Spleen (tissue), 11 donors: Measurements from ENCODE around the gene PDE1C. TPM values are rescaled to one million over a fixed set of nuclear protein-coding genes. Genes with fewer than 3 reads are reported as not detected.
A peak's percentile ranks its signal among the peaks of the same experiment; 100 is the strongest.

ENCODE experiments used
- DNase-seq: peaks from one replicate; pipeline ENCODE4 v3.0.0-alpha.2; 2020
- H3K27ac ChIP-seq, 8 donors: fragments of 200-600 bp; sonication (generic) in 7 of 8; 1 replicate in 4 of 8; 2 replicates in 4 of 8; pipeline versions ENCODE4 v1.5.0 to v1.8.0; 2016 to 2021; ENCODE audit warnings: inconsistent platforms in 4 of 8, mild to moderate bottlenecking in 4 of 8, moderate library complexity in 1 of 8
- H3K27me3 ChIP-seq, 7 donors: fragments of 200-600 bp; sonication (generic) in 6 of 7; replicated peaks in 1 of 7; 1 replicate in 4 of 7; 2 replicates in 3 of 7; pipeline versions ENCODE4 v1.5.0 to v1.8.0; 2016 to 2021; ENCODE audit warnings: inconsistent platforms in 3 of 7, mild to moderate bottlenecking in 1 of 7
- H3K36me3 ChIP-seq, 6 donors: fragments of 200-600 bp; sonication (generic) in 5 of 6; 1 replicate in 4 of 6; 2 replicates in 2 of 6; pipeline versions ENCODE4 v1.5.0 to v1.8.0; 2016 to 2021; ENCODE audit warnings: inconsistent platforms in 2 of 6
- H3K4me1 ChIP-seq, 6 donors: fragments of 200-600 bp; sonication (generic) in 5 of 6; 1 replicate in 3 of 6; 2 replicates in 3 of 6; pipeline versions ENCODE4 v1.5.0 to v1.8.0; 2016 to 2021; ENCODE audit warnings: inconsistent platforms in 3 of 6
- H3K4me3 ChIP-seq, 8 donors: fragments of 200-600 bp; sonication (generic) in 7 of 8; 1 replicate in 4 of 8; 2 replicates in 4 of 8; pipeline versions ENCODE4 v1.5.0 to v1.8.0; 2016 to 2021; ENCODE audit warnings: inconsistent platforms in 4 of 8, mild to moderate bottlenecking in 4 of 8, moderate library complexity in 2 of 8
- H3K9me3 ChIP-seq, 8 donors: fragments of 200-600 bp; sonication (generic) in 7 of 8; 1 replicate in 4 of 8; 2 replicates in 4 of 8; pipeline versions ENCODE4 v1.5.0 to v1.8.0; 2016 to 2021; ENCODE audit warnings: inconsistent platforms in 4 of 8
- POLR2A ChIP-seq, 3 donors: fragments of 450-650 bp; IDR thresholded peaks; one replicate each; pipeline ENCODE4 v1.5.1; 2017; ENCODE audit warnings: antibody characterized with exemption in 3 of 3, mild to moderate bottlenecking in 1 of 3
- POLR2AphosphoS5 ChIP-seq, 3 donors: sonication (generic); formaldehyde crosslinking; IDR thresholded peaks; one replicate each; pipeline ENCODE4 v1.5.1; 2017; ENCODE audit warnings: antibody characterized with exemption in 3 of 3
- WGBS, 5 donors: extraction: QIAGEN DNeasy Blood & Tissue Kit in 3 of 5; methylation state at CpG; one replicate each; pipeline versions ENCODE4 v1.1.5 to v1.1.7; 2013 to 2018; 5-methylcytosine and 5-hydroxymethylcytosine counted together
- intact Hi-C: fragments of 100-400 bp; cut with DNase I; formaldehyde crosslinking; loops from one replicate; pipeline ENCODE4 v1.15.0; 2023; ENCODE audit warnings: low total_unique reads
- polyA plus RNA-seq, 3 donors: library from polyadenylated mRNA; stranded (reverse); fragments of 200-250 nt; gene quantifications; one replicate each; pipeline ENCODE4 v1.2.1, GENCODE V29; 2013
- total RNA-seq, 7 donors: library from RNA; depleted of rRNA in 3 of 7; stranded (reverse); fragments of >200 nt in 3 of 7; fragmentation: NEBNext Ultra II Directional in 4 of 7; extraction: Animal tissue kit (Norgen Biotek cat#: 25700) in 4 of 7; gene quantifications; one replicate each; pipeline versions ENCODE4 v1.1.0 to v1.2.1, GENCODE V29; 2016 to 2021
- TF ChIP-seq, protein P1 (sequence below), 11 experiments: fragments of 200-600 bp in 7 of 11; fragments of 450-650 bp in 4 of 11; sonication (generic) in 4 of 11; IDR thresholded peaks in 8 of 11; conservative IDR thresholded peaks in 3 of 11; 1 replicate in 7 of 11; 2 replicates in 4 of 11; pipeline versions ENCODE4 v1.4.0 to v1.8.0; 2016 to 2021; ENCODE audit warnings: antibody characterized with exemption in 11 of 11, inconsistent platforms in 4 of 11, mild to moderate bottlenecking in 1 of 11
- donor health status: healthy with polysubstance abuse.
- donor health status: DM: no; HTN: no; CAD: no; lungs with moderate emphysema.
- donor health status: DM: no; HTN: no; CAD: no.
- donor health status: Bipolar disorder and iron deficiency.
- donor health status: healthy.
- donor health status: DM: no; HTN: no; CAD: no.
- donor health status: DM: yes; HTN: yes; CAD: no.

Gene PDE1C
- total and polyA plus RNA-seq, 10 donors = 0.53 to 3.3 (median 1.6) TPM

DNA sequence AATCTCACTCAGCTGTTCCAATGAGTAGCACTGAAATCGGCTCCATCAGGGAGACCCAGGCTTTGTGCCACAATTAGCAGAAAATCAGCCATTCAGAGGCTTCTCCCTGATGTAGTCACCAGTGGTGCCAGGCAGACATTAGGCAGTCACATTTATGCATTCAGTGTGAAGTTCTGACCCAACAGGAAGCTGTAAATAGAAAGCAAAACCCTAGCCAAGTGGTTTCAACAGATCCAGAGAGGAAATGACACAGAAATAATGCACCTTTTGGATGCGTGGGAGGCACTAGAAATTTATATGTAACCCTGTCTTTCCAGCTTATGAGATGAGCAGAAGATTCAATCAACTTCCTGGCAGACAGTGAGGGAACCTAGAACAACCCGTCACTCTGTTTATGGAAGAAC lies 186.4 kb downstream of the PDE1C start:
- Histone ChIP-seq H3K4me3 (peak overlapping the region in 1 of 8 donors; percentile 4), H3K9me3 (peaks cover 0 to 7% (median 0%) of the 10 kb centered on the region in 8 donors), H3K36me3 (no peaks in the 10 kb centered on the region), H3K4me1 (peaks cover 0 to 20% (median 12%) of the 10 kb centered on the region in 6 donors), H3K27ac (peak overlapping the region in 6 of 8 donors; percentile 34 to 74 (median 57)), H3K27me3 (no peaks in the 10 kb centered on the region)
- DNase-seq = no peak
- intact Hi-C loops = no loop called here
- TF ChIP-seq, protein P1, sequence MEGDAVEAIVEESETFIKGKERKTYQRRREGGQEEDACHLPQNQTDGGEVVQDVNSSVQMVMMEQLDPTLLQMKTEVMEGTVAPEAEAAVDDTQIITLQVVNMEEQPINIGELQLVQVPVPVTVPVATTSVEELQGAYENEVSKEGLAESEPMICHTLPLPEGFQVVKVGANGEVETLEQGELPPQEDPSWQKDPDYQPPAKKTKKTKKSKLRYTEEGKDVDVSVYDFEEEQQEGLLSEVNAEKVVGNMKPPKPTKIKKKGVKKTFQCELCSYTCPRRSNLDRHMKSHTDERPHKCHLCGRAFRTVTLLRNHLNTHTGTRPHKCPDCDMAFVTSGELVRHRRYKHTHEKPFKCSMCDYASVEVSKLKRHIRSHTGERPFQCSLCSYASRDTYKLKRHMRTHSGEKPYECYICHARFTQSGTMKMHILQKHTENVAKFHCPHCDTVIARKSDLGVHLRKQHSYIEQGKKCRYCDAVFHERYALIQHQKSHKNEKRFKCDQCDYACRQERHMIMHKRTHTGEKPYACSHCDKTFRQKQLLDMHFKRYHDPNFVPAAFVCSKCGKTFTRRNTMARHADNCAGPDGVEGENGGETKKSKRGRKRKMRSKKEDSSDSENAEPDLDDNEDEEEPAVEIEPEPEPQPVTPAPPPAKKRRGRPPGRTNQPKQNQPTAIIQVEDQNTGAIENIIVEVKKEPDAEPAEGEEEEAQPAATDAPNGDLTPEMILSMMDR (IDR thresholded peaks at IDR 0.05 in 8 of 11, conservative IDR thresholded peaks at IDR 0.05 in 3 of 11) = no peak
- TF ChIP-seq POLR2A (IDR thresholded peaks at IDR 0.05) (no peak), POLR2AphosphoS5 (IDR thresholded peaks at IDR 0.05) (peak in 1 of 3 donors; percentile 16)
- 29 to 41% (median 35%) methylated on average over 3 of the region's 3 CpGs for WGBS, 5 donors

DNA sequence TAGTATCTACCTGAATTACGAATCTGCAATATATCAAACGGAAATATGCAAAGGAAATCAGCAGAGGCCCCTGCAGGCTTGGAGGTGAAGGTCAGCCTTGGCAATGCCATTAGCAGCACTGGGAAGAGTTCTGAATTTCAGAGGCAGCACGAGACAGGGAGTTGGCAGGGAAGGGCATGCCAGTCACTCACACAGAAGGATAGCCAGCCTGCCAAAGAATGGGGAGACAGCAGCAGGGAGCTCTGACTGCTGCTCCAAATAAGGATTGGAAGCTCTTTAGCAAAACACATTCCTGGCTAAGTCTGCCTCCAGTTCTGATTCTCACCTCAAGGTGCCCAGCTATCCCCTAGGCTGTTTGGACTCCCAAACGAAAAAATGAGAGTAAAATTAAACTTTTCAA lies 188.0 kb downstream of the PDE1C start:
- no peaks in the 10 kb centered on the region for H3K27me3 ChIP-seq
- DNase-seq = no peak
- H3K36me3 ChIP-seq = no peaks in the 10 kb centered on the region
- WGBS, 5 donors = 45 to 66% (median 61%) methylated on average over 4 of the region's 4 CpGs
- TF ChIP-seq, protein P1 (IDR thresholded peaks at IDR 0.05 in 8 of 11, conservative IDR thresholded peaks at IDR 0.05 in 3 of 11) = no peak
- TF ChIP-seq POLR2AphosphoS5 (IDR thresholded peaks at IDR 0.05) = peak in 1 of 3 donors; percentile 20
- no peak for TF ChIP-seq POLR2A (IDR thresholded peaks at IDR 0.05)
- H3K4me1 ChIP-seq = peaks cover 0 to 20% (median 12%) of the 10 kb centered on the region in 6 donors
- intact Hi-C loops = no loop called here
- H3K27ac ChIP-seq = peak overlapping the region in 5 of 8 donors; percentile 1 to 60 (median 55)
- no peak overlapping the region for H3K4me3 ChIP-seq
- peaks cover 0 to 7% (median 0%) of the 10 kb centered on the region in 8 donors for H3K9me3 ChIP-seq

DNA sequence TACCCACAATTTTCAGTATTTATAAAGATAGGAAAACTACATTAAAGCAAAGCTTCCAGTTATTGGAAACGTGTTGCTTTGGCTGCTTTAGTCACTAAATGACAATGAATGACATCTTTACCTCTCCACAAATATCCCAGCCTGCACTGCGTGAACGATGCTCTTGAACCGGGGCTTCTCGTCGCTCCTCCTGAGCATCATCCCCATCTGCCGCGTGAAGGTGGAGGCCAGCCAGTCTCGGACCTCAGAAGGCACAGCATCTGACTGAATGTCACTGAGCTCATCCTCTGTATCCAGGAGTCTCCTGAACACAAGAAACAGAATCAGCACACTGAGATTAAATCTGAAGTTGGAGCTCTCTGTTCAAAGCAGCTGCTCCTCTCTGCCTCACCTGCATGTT lies 191.3 kb downstream of the PDE1C start:
- H3K4me3 ChIP-seq = no peak overlapping the region
- H3K36me3 ChIP-seq = no peaks in the 10 kb centered on the region
- H3K4me1 ChIP-seq = peaks cover 0 to 30% (median 14%) of the 10 kb centered on the region in 6 donors
- WGBS, 5 donors = 87 to 94% (median 93%) methylated on average over 9 of the region's 9 CpGs
- no peak overlapping the region for H3K27ac ChIP-seq
- intact Hi-C loops = no loop called here
- H3K27me3 ChIP-seq = no peaks in the 10 kb centered on the region
- TF ChIP-seq POLR2AphosphoS5 (IDR thresholded peaks at IDR 0.05) = no peak
- TF ChIP-seq, protein P1 (IDR thresholded peaks at IDR 0.05 in 8 of 11, conservative IDR thresholded peaks at IDR 0.05 in 3 of 11) = no peak
- TF ChIP-seq POLR2A (IDR thresholded peaks at IDR 0.05) = no peak
- H3K9me3 ChIP-seq = no peaks in the 10 kb centered on the region
- no peak for DNase-seq

DNA sequence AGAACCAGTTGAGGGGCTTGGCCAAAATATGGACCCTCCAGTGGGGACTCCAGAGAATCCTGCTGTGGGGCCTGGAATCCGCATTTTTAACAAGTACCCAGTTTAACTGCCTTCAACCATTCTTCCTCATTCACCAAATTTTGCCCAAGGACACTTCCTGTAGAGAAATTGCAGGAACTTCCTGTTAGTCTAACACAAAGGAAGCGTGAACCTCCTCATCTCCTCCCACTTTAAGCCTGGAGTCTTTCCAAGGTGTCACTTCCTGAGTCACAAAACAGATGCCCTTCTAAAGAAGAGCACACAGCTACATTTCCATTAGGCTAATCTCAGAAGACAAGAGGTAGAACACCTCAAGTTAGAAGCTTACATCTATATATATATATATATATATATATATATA lies 194.8 kb downstream of the PDE1C start:
- H3K4me1 ChIP-seq = peaks cover 0 to 13% (median 5%) of the 10 kb centered on the region in 6 donors
- intact Hi-C loops = no loop called here
- WGBS, 5 donors = 13 to 38% (median 26%) methylated on average over 2 of the region's 2 CpGs
- no peaks in the 10 kb centered on the region for H3K36me3 ChIP-seq
- no peaks in the 10 kb centered on the region for H3K9me3 ChIP-seq
- peak overlapping the region in 7 of 8 donors; percentile 30 to 75 (median 65) for H3K27ac ChIP-seq
- no peak for DNase-seq
- H3K4me3 ChIP-seq = no peak overlapping the region
- no peaks in the 10 kb centered on the region for H3K27me3 ChIP-seq
- TF ChIP-seq POLR2AphosphoS5 (IDR thresholded peaks at IDR 0.05) (peak in 1 of 3 donors; percentile 61), POLR2A (IDR thresholded peaks at IDR 0.05) (no peak)
- TF ChIP-seq, protein P1 (IDR thresholded peaks at IDR 0.05 in 8 of 11, conservative IDR thresholded peaks at IDR 0.05 in 3 of 11) = no peak
